ENCODE measurements around the gene ELL2.
"Not testable (repeated sequence)": the region's sequence is repeated elsewhere in the genome, so short reads cannot be mapped to it uniquely, and the experiment has no call there.

The ELL2 gene

GRCh38 chr5:95908799-95909198 lies 52.9 kb downstream of the ELL2 start:
- H3K4me1 Mint-ChIP-seq, result peaks cover 0 to 3% of the 10 kb centered on the region in 2 donors
- no peaks in the 10 kb centered on the region for H3K27me3 Mint-ChIP-seq
- H3K4me3 Mint-ChIP-seq, result no peak overlapping the region
- ATAC-seq (replicated peaks) (no peak), DNase-seq (no peak)
- no peaks in the 10 kb centered on the region for H3K9me3 Mint-ChIP-seq
- no peak overlapping the region for H3K27ac Mint-ChIP-seq
- H3K36me3 Mint-ChIP-seq, result peaks cover 24 to 45% of the 10 kb centered on the region in 2 donors

DNA sequence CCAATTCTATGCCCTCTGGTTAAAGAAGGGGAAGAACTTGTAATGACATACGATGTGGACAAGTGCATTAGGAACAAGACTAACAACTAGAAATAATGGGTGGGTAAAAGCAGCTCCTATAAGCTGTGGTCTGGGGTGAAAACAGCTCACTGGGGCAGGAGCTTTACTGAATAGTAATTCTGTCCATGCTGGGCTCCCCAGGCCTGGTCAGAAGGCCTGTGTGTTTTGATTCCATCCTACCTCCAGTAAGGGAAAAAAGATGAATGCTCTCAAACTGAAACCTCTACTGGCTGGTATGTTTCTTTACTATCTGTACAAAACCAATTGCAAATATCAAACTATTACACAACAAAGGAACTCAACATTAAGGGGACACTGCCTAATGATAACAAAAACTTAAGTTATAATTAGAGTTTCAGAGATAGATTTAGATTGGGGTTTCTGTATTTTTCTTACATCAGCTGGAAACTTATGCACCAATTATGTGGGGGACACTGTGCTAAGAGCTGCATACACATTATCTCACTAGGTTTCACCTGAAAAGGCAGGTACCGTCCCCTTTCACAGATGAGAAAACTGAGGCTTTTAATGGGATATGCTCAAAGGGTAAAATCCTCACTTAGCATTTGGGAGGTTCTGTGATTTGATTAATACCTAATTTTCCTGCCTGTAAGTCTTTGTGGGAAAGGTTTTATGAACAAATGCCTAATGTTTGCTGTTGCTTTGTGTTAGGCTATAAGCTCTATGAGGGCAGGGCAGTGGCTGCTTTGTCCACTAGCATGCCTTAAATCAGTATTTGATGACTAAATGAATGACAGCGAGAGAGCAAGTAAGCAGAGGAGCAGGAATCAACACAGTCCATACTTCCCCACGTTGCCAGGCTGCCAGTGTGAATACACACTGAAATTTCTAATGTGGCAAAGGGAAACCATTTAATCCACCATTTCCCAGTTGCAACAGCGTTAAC lies 53.6 kb downstream of the ELL2 start:
- no peak for ATAC-seq (replicated peaks)
- H3K4me3 Mint-ChIP-seq, result no peak overlapping the region
- DNase-seq, result no peak
- peaks cover 21 to 45% of the 10 kb centered on the region in 2 donors for H3K36me3 Mint-ChIP-seq
- peaks cover 0 to 3% of the 10 kb centered on the region in 2 donors for H3K4me1 Mint-ChIP-seq
- H3K9me3 Mint-ChIP-seq, result no peaks in the 10 kb centered on the region
- no peaks in the 10 kb centered on the region for H3K27me3 Mint-ChIP-seq
- no peak overlapping the region for H3K27ac Mint-ChIP-seq

DNA sequence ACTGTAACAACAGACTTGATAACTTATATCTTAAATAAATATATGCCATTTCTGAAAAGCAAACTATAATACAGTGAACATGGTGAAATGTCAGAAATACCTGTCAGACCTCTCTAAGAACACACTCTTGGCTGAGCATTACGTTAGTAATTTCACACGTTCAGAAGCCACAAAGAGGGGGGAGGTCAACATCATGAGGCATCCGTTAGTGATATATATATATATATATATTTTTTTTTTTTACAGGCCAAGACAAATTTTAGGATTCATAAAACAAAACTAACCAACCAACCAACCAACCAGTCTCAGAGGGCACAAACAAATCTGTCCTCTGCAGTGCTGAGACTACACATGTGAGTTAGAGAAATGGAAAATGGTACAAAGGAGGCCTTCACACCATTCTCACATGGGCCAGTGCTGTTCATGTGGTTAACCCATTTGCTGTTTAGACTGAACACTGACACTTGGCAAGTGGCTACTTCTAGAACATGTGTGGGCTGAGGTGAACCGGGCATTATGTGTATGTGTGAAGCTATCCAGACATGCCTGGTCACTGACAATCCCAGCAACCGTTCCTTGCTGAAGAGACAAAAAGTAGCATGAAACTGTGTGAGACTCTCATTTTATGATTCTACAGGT lies 54.5 kb downstream of the ELL2 start:
- peaks cover 22 to 46% of the 10 kb centered on the region in 2 donors for H3K36me3 Mint-ChIP-seq
- no peak overlapping the region for H3K4me3 Mint-ChIP-seq
- no peak overlapping the region for H3K27ac Mint-ChIP-seq

DNA sequence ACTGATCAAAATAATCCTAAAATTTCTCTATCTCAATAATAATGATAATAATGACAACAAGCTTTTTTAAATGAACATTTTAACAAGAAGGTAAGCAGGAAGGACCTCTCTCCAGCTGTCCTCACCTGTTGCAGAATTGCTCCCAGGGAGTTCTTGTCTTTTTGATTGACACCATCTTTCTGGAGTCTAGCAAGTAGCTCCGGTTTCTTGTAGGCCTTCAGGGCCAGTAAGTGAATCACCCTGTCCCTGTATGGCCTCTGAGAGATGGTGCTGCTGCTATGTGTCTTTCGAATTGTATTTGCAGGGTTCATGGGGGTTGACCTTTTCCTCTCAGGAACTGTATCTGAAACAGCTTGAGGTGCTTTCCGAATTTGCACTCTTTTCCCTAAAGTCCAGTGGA lies 55.3 kb downstream of the ELL2 start:
- not testable (repeated sequence) for H3K4me3 Mint-ChIP-seq

More for the DNA sequence above, 54.5 kb downstream of the ELL2 start:
- H3K27me3 Mint-ChIP-seq, result no peaks in the 10 kb centered on the region
- no peak for ATAC-seq (replicated peaks)
- no peaks in the 10 kb centered on the region for H3K9me3 Mint-ChIP-seq
- DNase-seq, result no peak
- H3K4me1 Mint-ChIP-seq, result peaks cover 0 to 3% of the 10 kb centered on the region in 2 donors

DNA sequence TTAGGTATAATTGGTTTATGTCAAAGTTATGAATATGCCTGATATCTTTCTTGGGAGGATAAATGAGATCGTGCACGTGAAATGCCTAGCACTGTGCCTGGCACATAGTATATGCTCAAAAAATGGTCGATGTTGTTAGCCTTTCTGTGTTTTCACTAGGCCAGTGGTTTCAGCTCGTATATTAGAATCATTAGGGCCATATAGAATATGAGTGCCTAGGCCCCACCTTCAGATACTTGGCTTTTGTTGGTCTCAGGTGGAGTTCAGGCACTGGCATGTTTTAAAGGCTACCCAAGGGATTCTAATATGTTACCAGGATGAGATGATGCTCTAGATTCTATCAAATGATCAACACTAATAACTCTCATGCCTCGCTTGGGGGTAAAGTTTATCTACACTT lies 56.8 kb downstream of the ELL2 start:
- no peak for ATAC-seq (replicated peaks)
- H3K27ac Mint-ChIP-seq, result no peak overlapping the region
- H3K4me3 Mint-ChIP-seq, result no peak overlapping the region
- DNase-seq, result no peak
- no peaks in the 10 kb centered on the region for H3K9me3 Mint-ChIP-seq
- peaks cover 14 to 43% of the 10 kb centered on the region in 2 donors for H3K36me3 Mint-ChIP-seq
- H3K4me1 Mint-ChIP-seq, result peaks cover 0 to 5% of the 10 kb centered on the region in 2 donors
- H3K27me3 Mint-ChIP-seq, result no peaks in the 10 kb centered on the region

More for the DNA sequence above, 55.3 kb downstream of the ELL2 start:
- H3K27ac Mint-ChIP-seq; H3K4me1 Mint-ChIP-seq; DNase-seq; H3K9me3 Mint-ChIP-seq; H3K27me3 Mint-ChIP-seq; ATAC-seq (replicated peaks): not testable (repeated sequence)
- H3K36me3 Mint-ChIP-seq, result peaks cover 18 to 41% of the 10 kb centered on the region in 2 donors

DNA sequence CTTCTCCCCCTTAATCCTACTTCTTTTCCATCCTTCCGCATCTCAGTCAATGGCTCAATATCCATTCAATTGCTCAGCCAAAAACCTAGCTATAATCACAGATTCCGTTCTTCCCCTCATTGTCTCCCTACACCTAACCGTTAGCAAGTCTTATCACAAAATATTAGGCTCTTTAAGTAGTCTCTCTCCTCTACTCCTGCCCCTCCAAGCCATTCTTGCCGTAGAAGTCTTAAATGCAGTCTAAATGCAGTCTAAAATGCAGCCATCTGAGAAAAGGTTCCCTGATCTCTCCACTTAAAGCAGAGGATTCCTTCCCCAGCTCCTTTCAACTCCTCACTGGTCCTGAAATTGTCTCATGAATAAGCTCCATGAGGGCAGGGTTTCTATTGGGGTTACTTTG lies 57.8 kb downstream of the ELL2 start:
- H3K27me3 Mint-ChIP-seq, result no peaks in the 10 kb centered on the region

DNA sequence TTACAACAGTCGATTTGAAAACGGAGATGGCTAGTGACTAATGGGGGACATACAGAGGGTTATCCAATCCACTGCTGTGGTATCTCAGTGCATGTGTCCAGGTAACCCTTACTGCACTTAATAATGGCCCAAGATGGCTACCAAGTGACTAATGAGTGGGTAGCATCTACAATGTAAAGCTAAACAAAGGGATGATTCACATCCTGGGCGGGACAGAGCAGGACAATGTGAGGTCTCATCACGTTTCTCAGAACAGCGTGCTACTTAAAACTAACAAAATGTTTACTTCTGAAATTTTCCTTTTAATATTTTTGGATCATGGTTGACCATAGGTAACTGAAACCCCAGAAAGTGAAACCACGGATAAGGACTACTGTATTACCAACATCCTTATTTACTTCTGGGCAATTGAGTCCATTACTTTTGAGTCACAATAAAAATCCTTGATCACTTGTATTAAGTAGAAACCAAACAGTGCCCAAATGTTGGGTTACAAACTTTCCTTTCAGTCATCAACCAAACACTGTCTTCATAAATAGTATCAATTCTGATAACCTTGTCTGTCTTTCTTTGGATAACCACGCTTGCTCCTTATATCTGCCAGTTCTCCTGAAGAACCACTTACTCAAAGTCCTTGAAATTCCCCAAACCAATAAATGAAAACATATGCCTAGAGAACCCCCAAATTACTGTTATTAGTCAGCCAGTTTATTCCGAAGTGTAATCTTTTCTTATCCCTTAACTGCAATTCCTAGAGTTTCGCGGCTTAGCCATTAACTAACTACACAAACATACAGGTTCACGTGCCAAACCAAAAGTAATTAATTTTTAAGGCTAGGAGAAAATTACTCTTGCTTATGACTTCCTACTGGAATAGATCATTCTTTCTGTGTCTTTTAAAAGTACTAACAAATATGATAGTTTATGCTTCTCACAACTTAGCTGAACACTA lies 59.7 kb downstream of the ELL2 start:
- H3K4me3 Mint-ChIP-seq, result no peak overlapping the region
- no peaks in the 10 kb centered on the region for H3K27me3 Mint-ChIP-seq
- no peaks in the 10 kb centered on the region for H3K9me3 Mint-ChIP-seq
- ATAC-seq (replicated peaks) (no peak), DNase-seq (no peak)
- H3K27ac Mint-ChIP-seq, result no peak overlapping the region
- H3K4me1 Mint-ChIP-seq, result peaks cover 0 to 2% of the 10 kb centered on the region in 2 donors
- peaks cover 20 to 50% of the 10 kb centered on the region in 2 donors for H3K36me3 Mint-ChIP-seq

More for the DNA sequence above, 57.8 kb downstream of the ELL2 start:
- no peak overlapping the region for H3K4me3 Mint-ChIP-seq
- H3K4me1 Mint-ChIP-seq, result peaks cover 0 to 2% of the 10 kb centered on the region in 2 donors
- ATAC-seq (replicated peaks) (no peak), DNase-seq (no peak)
- H3K27ac Mint-ChIP-seq, result no peak overlapping the region
- peaks cover 12 to 42% of the 10 kb centered on the region in 2 donors for H3K36me3 Mint-ChIP-seq
- no peaks in the 10 kb centered on the region for H3K9me3 Mint-ChIP-seq

DNA sequence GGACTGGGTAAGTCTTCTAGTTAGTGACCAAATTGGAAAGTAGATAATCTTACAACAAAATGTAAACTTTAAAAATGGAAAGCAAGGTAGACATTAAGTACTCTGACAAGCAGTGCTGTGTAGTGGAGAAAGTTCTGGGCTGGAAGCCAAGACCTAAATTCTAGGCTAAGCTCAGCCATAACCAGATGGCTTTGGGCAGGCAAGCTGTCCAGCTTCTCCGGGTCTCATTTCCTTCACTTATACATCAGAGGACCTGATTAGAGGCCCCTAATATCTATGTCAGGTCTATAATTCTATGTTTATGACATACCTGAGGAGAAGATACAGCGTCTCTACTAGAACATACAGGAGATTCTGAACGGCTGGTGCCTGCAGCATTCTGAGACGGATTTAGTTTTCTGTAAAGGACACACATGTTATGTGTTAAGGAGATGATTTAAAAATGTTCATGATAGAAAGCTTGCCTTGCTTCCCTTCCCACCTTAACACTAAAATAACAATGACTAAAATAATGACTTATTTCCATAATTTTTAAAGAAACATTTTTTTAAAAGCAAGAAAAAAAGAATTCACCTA lies 61.2 kb downstream of the ELL2 start:
- no peak overlapping the region for H3K4me3 Mint-ChIP-seq
- no peak for ATAC-seq (replicated peaks)
- peaks cover 25 to 51% of the 10 kb centered on the region in 2 donors for H3K36me3 Mint-ChIP-seq
- H3K4me1 Mint-ChIP-seq, result peaks cover 0 to 2% of the 10 kb centered on the region in 2 donors
- H3K27ac Mint-ChIP-seq, result no peak overlapping the region
- DNase-seq, result no peak
- H3K27me3 Mint-ChIP-seq, result no peaks in the 10 kb centered on the region
- no peaks in the 10 kb centered on the region for H3K9me3 Mint-ChIP-seq

GRCh38 chr5:95899829-95900228 lies 61.8 kb downstream of the ELL2 start:
- Mint-ChIP-seq H3K27me3 (no peaks in the 10 kb centered on the region), H3K9me3 (no peaks in the 10 kb centered on the region), H3K27ac (no peak overlapping the region), H3K36me3 (peaks cover 27 to 52% of the 10 kb centered on the region in 2 donors), H3K4me3 (no peak overlapping the region), H3K4me1 (peaks cover 0 to 2% of the 10 kb centered on the region in 2 donors)
- ATAC-seq (replicated peaks), result no peak
- no peak for DNase-seq

GRCh38 chr5:95899006-95899405 lies 62.6 kb downstream of the ELL2 start:
- ATAC-seq (replicated peaks), result no peak
- no peak for DNase-seq
- Mint-ChIP-seq H3K4me3 (no peak overlapping the region), H3K36me3 (peaks cover 34 to 53% of the 10 kb centered on the region in 2 donors), H3K27me3 (no peaks in the 10 kb centered on the region), H3K27ac (no peak overlapping the region), H3K9me3 (no peaks in the 10 kb centered on the region), H3K4me1 (peaks cover 0 to 2% of the 10 kb centered on the region in 2 donors)

- peaks cover 29 to 43% of the 10 kb centered on the region in 2 donors for H3K36me3 Mint-ChIP-seq
- H3K9me3 Mint-ChIP-seq, result no peaks in the 10 kb centered on the region
- no peaks in the 10 kb centered on the region for H3K4me1 Mint-ChIP-seq
- H3K4me3 Mint-ChIP-seq, result no peak overlapping the region
- ATAC-seq (replicated peaks) (no peak), DNase-seq (no peak)
- H3K27ac Mint-ChIP-seq, result no peak overlapping the region
- no peaks in the 10 kb centered on the region for H3K27me3 Mint-ChIP-seq
Measured at GRCh38 chr5:95895771-95896170, 65.9 kb downstream of the ELL2 start.

GRCh38 chr5:95895251-95895650 lies 66.4 kb downstream of the ELL2 start:
- DNase-seq (no peak), ATAC-seq (replicated peaks) (no peak)
- no peaks in the 10 kb centered on the region for H3K27me3 Mint-ChIP-seq
- H3K27ac Mint-ChIP-seq, result no peak overlapping the region
- H3K4me1 Mint-ChIP-seq, result no peaks in the 10 kb centered on the region
- H3K4me3 Mint-ChIP-seq, result no peak overlapping the region
- no peaks in the 10 kb centered on the region for H3K9me3 Mint-ChIP-seq
- H3K36me3 Mint-ChIP-seq, result peaks cover 29 to 41% of the 10 kb centered on the region in 2 donors

- Mint-ChIP-seq H3K27ac (no peak overlapping the region), H3K4me3 (no peak overlapping the region), H3K4me1 (no peaks in the 10 kb centered on the region), H3K36me3 (peaks cover 22 to 32% of the 10 kb centered on the region in 2 donors), H3K9me3 (no peaks in the 10 kb centered on the region), H3K27me3 (no peaks in the 10 kb centered on the region)
- DNase-seq (no peak), ATAC-seq (replicated peaks) (peak; percentile 80 to 83)
Measured at GRCh38 chr5:95892784-95893354, 68.8 kb downstream of the ELL2 start.

All from stimulated activated naive B cell treated with anti-CD40 and anti-IgM and Interleukin-4, amounts not matched to agents 10 μg/mL and 1 μg/mL and 100 μg/mL, for 72 hours (primary cell).